ENCODE results near the gene GPR143. TPM values are rescaled to one million over a fixed set of nuclear protein-coding genes. Genes with fewer than 3 reads are reported as not detected.

GPR143 gene
- total and polyA plus RNA-seq, 9 donors, result 1.4 to 4.7 (median 3.5) TPM

- no peaks in the 10 kb centered on the region for H3K4me1 ChIP-seq (ENCODE audit: insufficient read depth)
- H3K9me3 ChIP-seq, result no peaks in the 10 kb centered on the region
- H3K27ac ChIP-seq, result no peak overlapping the region
- no peaks in the 10 kb centered on the region for H3K36me3 ChIP-seq
- no peaks in the 10 kb centered on the region for H3K27me3 ChIP-seq
- TF ChIP-seq POLR2A (IDR thresholded peaks at IDR 0.05), result no peak
- TF ChIP-seq CTCF (IDR thresholded peaks at IDR 0.05), result no peak
- TF ChIP-seq EP300 (IDR thresholded peaks at IDR 0.05), result no peak
- no peak for DNase-seq
- no peak overlapping the region for H3K4me3 ChIP-seq
- WGBS, 3 donors, result 62 to 81% (median 70%) methylated on average over 4 of the region's 4 CpGs
- intact Hi-C loops (cut with DNase I), result no loop called here
Measured at GRCh38 chrX:9706421-9706820, 59.2 kb downstream of the GPR143 start.

GRCh38 chrX:9704876-9705465 is 60.7 kb downstream of the GPR143 start:
- WGBS, 3 donors, result 77 to 83% (median 82%) methylated on average over 6 of the region's 6 CpGs
- TF ChIP-seq POLR2A (IDR thresholded peaks at IDR 0.05), result no peak
- TF ChIP-seq CTCF (IDR thresholded peaks at IDR 0.05), result no peak
- TF ChIP-seq EP300 (IDR thresholded peaks at IDR 0.05), result no peak
- intact Hi-C loops (cut with DNase I), result no loop called here
- Histone ChIP-seq H3K9me3 (no peaks in the 10 kb centered on the region), H3K4me1 (ENCODE audit: insufficient read depth) (no peaks in the 10 kb centered on the region), H3K27ac (no peak overlapping the region), H3K36me3 (no peaks in the 10 kb centered on the region), H3K27me3 (no peaks in the 10 kb centered on the region), H3K4me3 (no peak overlapping the region)
- DNase-seq, result no peak

DNA sequence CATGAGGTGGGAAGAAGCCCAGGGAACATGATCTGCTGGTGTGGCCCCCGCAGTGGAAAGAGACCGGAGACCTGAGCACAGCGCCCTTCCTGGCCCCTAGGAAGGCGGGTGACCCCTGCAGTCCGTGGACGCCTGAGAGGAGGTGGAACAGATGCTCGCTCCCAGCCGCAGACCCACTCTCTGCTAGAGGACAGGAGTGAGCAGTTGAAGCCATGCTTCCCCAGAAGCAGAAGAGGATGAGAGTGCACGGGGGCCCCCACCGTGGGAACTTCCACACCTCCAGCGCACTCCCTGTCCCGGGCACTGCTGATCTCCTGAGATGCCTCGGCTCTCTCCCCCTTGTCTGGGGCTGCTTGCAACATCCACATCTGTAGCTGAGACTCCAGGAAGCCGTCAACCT is 62.2 kb downstream of the GPR143 start:
- no peaks in the 10 kb centered on the region for H3K4me1 ChIP-seq (ENCODE audit: insufficient read depth)
- no peaks in the 10 kb centered on the region for H3K9me3 ChIP-seq
- no peak for DNase-seq
- no peak for TF ChIP-seq CTCF (IDR thresholded peaks at IDR 0.05)
- TF ChIP-seq POLR2A (IDR thresholded peaks at IDR 0.05), result no peak
- intact Hi-C loops (cut with DNase I), result no loop called here
- H3K27ac ChIP-seq, result no peak overlapping the region
- no peaks in the 10 kb centered on the region for H3K36me3 ChIP-seq
- 85 to 91% (median 90%) methylated on average over 14 of the region's 14 CpGs for WGBS, 3 donors
- no peaks in the 10 kb centered on the region for H3K27me3 ChIP-seq
- no peak overlapping the region for H3K4me3 ChIP-seq

GRCh38 chrX:9701790-9702189 is 63.9 kb downstream of the GPR143 start:
- Histone ChIP-seq H3K27me3 (no peaks in the 10 kb centered on the region), H3K4me3 (no peak overlapping the region), H3K4me1 (ENCODE audit: insufficient read depth) (no peaks in the 10 kb centered on the region), H3K9me3 (no peaks in the 10 kb centered on the region), H3K27ac (no peak overlapping the region), H3K36me3 (no peaks in the 10 kb centered on the region)
- WGBS, 3 donors, result 90 to 93% (median 92%) methylated on average over 12 of the region's 12 CpGs
- DNase-seq, result no peak
- intact Hi-C loops (cut with DNase I), result no loop called here
- no peak for TF ChIP-seq CTCF (IDR thresholded peaks at IDR 0.05)
- TF ChIP-seq POLR2A (IDR thresholded peaks at IDR 0.05), result no peak
- no peak for TF ChIP-seq EP300 (IDR thresholded peaks at IDR 0.05)

Data from ovary (tissue), 9 donors.